Heart left ventricle (tissue), 16 donors: ENCODE measurements around the gene PRPF8. TPM values are rescaled to one million over a fixed set of nuclear protein-coding genes. Genes with fewer than 3 reads are reported as not detected.
A peak's percentile ranks its signal among the peaks of the same experiment; 100 is the strongest.

ENCODE experiments used
- ATAC-seq, 4 donors: fragments of 200-7000 bp; cut with Tn5 transposase; one replicate each; pipeline ENCODE4 v1.9.1; 2020 to 2022; ENCODE audit warnings: moderate library complexity in 4 of 4, mild to moderate bottlenecking in 3 of 4, moderate number of reproducible peaks in 1 of 4
- DNase-seq, 5 donors: peaks; one replicate each; pipeline ENCODE4 v3.0.0-alpha.2; 2020
- H3K27ac ChIP-seq, 12 donors: fragments of 200-600 bp; sonication (generic) in 4 of 12; one replicate each; pipeline versions ENCODE4 v1.5.0 to v1.8.0; 2016 to 2022; ENCODE audit warnings: mild to moderate bottlenecking in 2 of 12
- H3K27me3 ChIP-seq, 9 donors: fragments of 200-600 bp; sonication (generic) in 2 of 9; one replicate each; pipeline versions ENCODE4 v1.5.1 to v1.8.0; 2016 to 2022; ENCODE audit warnings: mild to moderate bottlenecking in 3 of 9
- H3K36me3 ChIP-seq, 9 donors: fragments of 200-600 bp; sonication (generic) in 2 of 9; one replicate each; pipeline versions ENCODE4 v1.5.0 to v1.8.0; 2018 to 2022; ENCODE audit warnings: mild to moderate bottlenecking in 2 of 9
- H3K4me1 ChIP-seq, 12 donors: fragments of 200-600 bp; sonication (generic) in 4 of 12; one replicate each; pipeline versions ENCODE4 v1.5.0 to v1.8.0; 2016 to 2022; ENCODE audit warnings: mild to moderate bottlenecking in 3 of 12
- H3K4me3 ChIP-seq, 12 donors: fragments of 200-600 bp; sonication (generic) in 4 of 12; one replicate each; pipeline versions ENCODE4 v1.5.0 to v1.8.0; 2017 to 2022; ENCODE audit warnings: mild to moderate bottlenecking in 9 of 12, moderate library complexity in 4 of 12
- H3K9me3 ChIP-seq, 12 donors: fragments of 200-600 bp; sonication (generic) in 4 of 12; one replicate each; pipeline versions ENCODE4 v1.5.0 to v1.8.0; 2016 to 2022; ENCODE audit warnings: mild to moderate bottlenecking in 1 of 12
- POLR2A ChIP-seq, 2 donors: fragments of 450-650 bp; IDR thresholded peaks; one replicate each; pipeline ENCODE4 v1.6.1; 2017; ENCODE audit warnings: antibody characterized with exemption in 2 of 2, mild to moderate bottlenecking in 2 of 2, moderate library complexity in 2 of 2
- WGBS, 4 donors: extraction: QIAGEN DNeasy Blood & Tissue Kit in 2 of 4; methylation state at CpG; one replicate each; pipeline versions ENCODE4 v1.1.5 to v1.1.7; 2013 to 2018; 5-methylcytosine and 5-hydroxymethylcytosine counted together
- intact Hi-C, 10 donors: fragments of 100-400 bp; cut with DNase I; formaldehyde crosslinking; loops; one replicate each; pipeline versions ENCODE4 v1.11.1 to v1.14.2; 2022
- polyA plus RNA-seq, 2 donors: library from polyadenylated mRNA; stranded (reverse); fragments of 200-250 nt; gene quantifications; one replicate each; pipeline ENCODE4 v1.2.3, GENCODE V29; 2013
- total RNA-seq, 9 donors: library from RNA; depleted of rRNA in 2 of 9; stranded (reverse); fragments of >200 nt in 2 of 9; fragmentation: NEBNext Ultra II Directional in 3 of 9; extraction: Animal tissue kit (Norgen Biotek cat#: 25700) in 3 of 9; gene quantifications; one replicate each; pipeline versions ENCODE4 v1.1.0 to v1.2.4, GENCODE V29; 2016 to 2023
- TF ChIP-seq, protein P1 (sequence below), 12 donors: fragments of 200-600 bp; sonication (generic) in 4 of 12; IDR thresholded peaks; one replicate each; pipeline versions ENCODE4 v1.5.0 to v1.8.0; 2018 to 2022; ENCODE audit warnings: antibody characterized with exemption in 12 of 12, mild to moderate bottlenecking in 5 of 12
- donor health status: ischemic (EF 13 %, LVEDD 7.1; RV severe dilation, severe dysfunction).
- donor health status: healthy with polysubstance abuse.
- donor health status: DM: no; HTN: yes; CAD: no.
- donor health status: DM: no; HTN: no; CAD: no.
- donor health status: ischemic (EF 25% LVEDD 6.9; RV normal size, moderate dysfunction).
- donor health status: ischemic (EF 25% LVEDD 5.7; RV mildly dilated, moderate dysfunction).
- donor health status: healthy.
- donor health status: DM: yes; HTN: yes; CAD: no.
- donor health status: ischemic (EF 35%, LVEDD 5.7; RV mildly dilated, moderate dysfunction).
- donor health status: nonischemic (EF 11% LVEDD 7.7; RV severe dilation, severe dysfunction).
- donor health status: DM: yes; HTN: yes; CAD: no.
- donor health status: PGD.
- donor health status: ischemic (EF 29% LVEDD 5.4; RV normal size, mild dysfunction).
- donor health status: nonischemic (EF 23%, LVEDD 6.1; RV moderate dilation, normal function).

PRPF8 gene
- total and polyA plus RNA-seq, 11 donors: 70.1 to 195 (median 145) TPM

DNA sequence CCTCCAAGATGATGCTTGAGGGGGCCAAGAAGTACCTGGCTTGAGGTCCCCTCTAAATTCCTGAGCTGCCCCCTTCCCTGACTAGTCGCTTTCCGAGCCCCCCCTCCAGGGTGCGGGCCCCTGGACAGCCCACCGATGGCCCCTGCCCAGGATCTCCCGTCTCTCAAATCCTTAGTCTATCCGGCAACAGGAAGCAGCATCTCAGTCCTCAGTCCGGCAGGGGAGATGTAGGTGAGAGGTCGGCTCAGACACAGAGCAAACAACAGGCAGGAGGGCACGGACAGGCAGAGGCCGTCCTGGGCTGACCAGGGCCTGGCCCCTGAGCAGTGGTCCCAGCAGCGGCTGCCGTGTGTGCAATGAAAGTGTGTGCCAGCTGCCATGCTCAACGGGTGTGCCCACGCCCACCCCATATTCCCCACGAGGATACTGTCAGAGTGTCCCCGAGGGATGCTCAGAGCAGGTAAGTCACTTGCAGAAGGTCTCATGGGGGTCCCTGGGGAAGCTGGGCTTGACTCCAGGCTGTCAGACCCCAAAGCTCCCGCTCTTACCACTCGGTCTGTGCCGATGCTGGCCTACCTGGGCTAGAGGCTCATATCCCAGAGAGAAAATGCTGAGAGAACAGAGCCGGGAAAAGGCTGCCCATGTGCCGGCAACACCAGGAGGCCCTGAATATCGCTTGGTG lies 63.3 kb downstream of the PRPF8 start:
- intact Hi-C loops: loop anchor here in 2 of 10 donors (10.0 kb wide), 2 partner anchors 257 to 347 kb away; partner anchors contain the start of genes BHLHA9 (in 1 of the 2) and TRARG1 (in 1 of the 2)
- TF ChIP-seq, protein P1, sequence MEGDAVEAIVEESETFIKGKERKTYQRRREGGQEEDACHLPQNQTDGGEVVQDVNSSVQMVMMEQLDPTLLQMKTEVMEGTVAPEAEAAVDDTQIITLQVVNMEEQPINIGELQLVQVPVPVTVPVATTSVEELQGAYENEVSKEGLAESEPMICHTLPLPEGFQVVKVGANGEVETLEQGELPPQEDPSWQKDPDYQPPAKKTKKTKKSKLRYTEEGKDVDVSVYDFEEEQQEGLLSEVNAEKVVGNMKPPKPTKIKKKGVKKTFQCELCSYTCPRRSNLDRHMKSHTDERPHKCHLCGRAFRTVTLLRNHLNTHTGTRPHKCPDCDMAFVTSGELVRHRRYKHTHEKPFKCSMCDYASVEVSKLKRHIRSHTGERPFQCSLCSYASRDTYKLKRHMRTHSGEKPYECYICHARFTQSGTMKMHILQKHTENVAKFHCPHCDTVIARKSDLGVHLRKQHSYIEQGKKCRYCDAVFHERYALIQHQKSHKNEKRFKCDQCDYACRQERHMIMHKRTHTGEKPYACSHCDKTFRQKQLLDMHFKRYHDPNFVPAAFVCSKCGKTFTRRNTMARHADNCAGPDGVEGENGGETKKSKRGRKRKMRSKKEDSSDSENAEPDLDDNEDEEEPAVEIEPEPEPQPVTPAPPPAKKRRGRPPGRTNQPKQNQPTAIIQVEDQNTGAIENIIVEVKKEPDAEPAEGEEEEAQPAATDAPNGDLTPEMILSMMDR (IDR thresholded peaks at IDR 0.05): no peak
- no peak for TF ChIP-seq POLR2A (IDR thresholded peaks at IDR 0.05)
- no peak for DNase-seq

DNA sequence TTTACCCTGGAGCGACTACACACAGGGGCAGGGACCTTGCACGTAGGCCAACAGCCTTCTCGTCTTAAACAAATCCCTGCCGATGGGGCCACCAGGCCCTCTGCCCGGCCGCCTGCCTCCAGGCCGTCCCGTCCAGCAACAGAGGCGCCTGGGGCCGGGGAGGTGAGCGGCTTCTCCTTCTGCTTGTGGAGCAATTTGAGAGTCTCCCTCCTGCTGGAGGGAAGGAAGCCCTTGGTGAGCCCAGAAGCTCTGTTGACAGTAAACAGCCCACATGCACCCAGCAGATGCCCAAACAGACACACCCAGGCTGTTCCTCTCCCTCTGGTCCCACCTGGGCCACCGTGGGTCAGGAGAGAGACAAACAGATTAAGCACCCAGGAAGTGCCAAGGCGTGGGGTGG lies 64.2 kb downstream of the PRPF8 start:
- DNase-seq: no peak
- 83 to 95% (median 89%) methylated on average over 11 to 13 of the region's 13 CpGs for WGBS, 4 donors

More for the DNA sequence above, 63.3 kb downstream of the PRPF8 start:
- H3K9me3 ChIP-seq: no peaks in the 10 kb centered on the region
- no peak for ATAC-seq
- H3K27ac ChIP-seq: no peak overlapping the region
- WGBS, 4 donors: 69 to 74% (median 72%) methylated on average over 16 to 22 of the region's 22 CpGs
- H3K4me3 ChIP-seq: no peak overlapping the region
- H3K27me3 ChIP-seq: no peaks in the 10 kb centered on the region
- H3K36me3 ChIP-seq: peaks cover 0 to 26% (median 0%) of the 10 kb centered on the region in 9 donors
- H3K4me1 ChIP-seq: peaks cover 0 to 43% (median 3%) of the 10 kb centered on the region in 12 donors

DNA sequence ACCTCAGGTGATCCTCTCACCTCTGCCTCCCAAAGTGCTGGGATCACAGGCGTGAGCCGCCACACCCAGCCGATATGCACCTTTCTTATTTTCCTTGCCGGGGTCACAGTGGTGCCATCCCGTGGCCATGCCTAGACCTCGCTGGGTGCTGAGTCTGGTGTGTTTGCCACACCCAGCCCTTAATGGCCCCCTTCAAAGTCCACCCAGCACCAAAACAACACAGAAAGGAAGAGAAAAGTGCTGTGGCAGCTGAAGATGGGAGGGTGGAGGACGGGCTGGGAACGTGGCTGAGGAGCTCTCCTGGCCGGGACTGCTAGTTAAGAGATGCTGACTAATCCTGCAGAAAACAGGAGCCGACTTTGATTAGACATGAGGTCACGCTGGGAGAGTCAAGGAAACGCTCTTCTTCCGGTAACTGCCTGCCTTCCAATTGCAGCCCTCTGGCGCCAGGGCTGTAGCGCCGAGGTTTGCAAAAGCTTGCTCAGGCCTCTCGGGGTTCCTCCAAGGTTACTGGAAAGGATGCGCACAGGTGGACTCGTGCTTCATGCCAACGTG lies 67.0 kb downstream of the PRPF8 start:
- DNase-seq (peak in 1 of 5 donors; percentile 46), ATAC-seq (peak; percentile 50 to 89 (median 82))
- Histone ChIP-seq H3K27ac (peak overlapping the region in 5 of 12 donors; percentile 9 to 49 (median 35)), H3K9me3 (no peaks in the 10 kb centered on the region), H3K27me3 (no peaks in the 10 kb centered on the region), H3K4me1 (peaks cover 0 to 32% (median 3%) of the 10 kb centered on the region in 12 donors), H3K4me3 (no peak overlapping the region), H3K36me3 (peaks cover 0 to 37% (median 0%) of the 10 kb centered on the region in 9 donors)
- WGBS, 4 donors: 55 to 65% (median 57%) methylated on average over 18 to 20 of the region's 20 CpGs
- no peak for TF ChIP-seq POLR2A (IDR thresholded peaks at IDR 0.05)
- TF ChIP-seq, protein P1 (IDR thresholded peaks at IDR 0.05): peak in 2 of 12 donors; percentile 6 to 13
- intact Hi-C loops: no loop called here

More for the DNA sequence above, 64.2 kb downstream of the PRPF8 start:
- H3K36me3 ChIP-seq: peaks cover 0 to 30% (median 0%) of the 10 kb centered on the region in 9 donors
- no peak for ATAC-seq
- no peaks in the 10 kb centered on the region for H3K9me3 ChIP-seq
- no peak for TF ChIP-seq POLR2A (IDR thresholded peaks at IDR 0.05)
- TF ChIP-seq, protein P1 (IDR thresholded peaks at IDR 0.05): no peak
- no peaks in the 10 kb centered on the region for H3K27me3 ChIP-seq
- no peak overlapping the region for H3K4me3 ChIP-seq
- H3K27ac ChIP-seq: no peak overlapping the region
- intact Hi-C loops: loop anchor here in 2 of 10 donors (10.0 kb wide), 2 partner anchors 256 to 346 kb away; partner anchors contain the start of genes BHLHA9 (in 1 of the 2) and TRARG1 (in 1 of the 2)
- peaks cover 0 to 34% (median 3%) of the 10 kb centered on the region in 12 donors for H3K4me1 ChIP-seq

- Histone ChIP-seq H3K4me1 (peaks cover 0 to 42% (median 3%) of the 10 kb centered on the region in 12 donors), H3K36me3 (peaks cover 0 to 36% (median 0%) of the 10 kb centered on the region in 9 donors), H3K27me3 (no peaks in the 10 kb centered on the region), H3K4me3 (no peak overlapping the region), H3K27ac (no peak overlapping the region), H3K9me3 (no peaks in the 10 kb centered on the region)
- TF ChIP-seq, protein P1 (IDR thresholded peaks at IDR 0.05): no peak
- TF ChIP-seq POLR2A (IDR thresholded peaks at IDR 0.05): no peak
- intact Hi-C loops: no loop called here
- 82 to 90% (median 87%) methylated on average over 12 to 13 of the region's 13 CpGs for WGBS, 4 donors
- no peak for ATAC-seq
- no peak for DNase-seq
Measured at GRCh38 chr17:1616101-1616500, 68.6 kb downstream of the PRPF8 start.
